ENCODE results near the gene RGS9. TPM values are rescaled to one million over a fixed set of nuclear protein-coding genes. Genes with fewer than 3 reads are reported as not detected.

RGS9 gene
- total RNA-seq, 1 experiment from 2014 or later, result 8.6 TPM

GRCh38 chr17:65270499-65271253, 133.5 kb downstream of the RGS9 start:
- ATAC-seq (no peak), DNase-seq (ENCODE audit: low read depth, low spot score) (no peak)
- no peak overlapping the region for H3K27ac ChIP-seq (ENCODE audit: low read depth, low read length)
- H3K27me3 ChIP-seq (ENCODE audit: insufficient read depth, low read length), result no peaks in the 10 kb centered on the region
- H3K9me2 ChIP-seq (ENCODE audit: insufficient read depth), result no peaks in the 10 kb centered on the region
- CTCF ChIA-PET, result no interaction called here
- H3K36me3 ChIP-seq (ENCODE audit: control insufficient read depth in 1 of 2, insufficient read depth in 2 of 2, low read length in 2 of 2), result no peaks in the 10 kb centered on the region
- no peak overlapping the region for H3K4me2 ChIP-seq (ENCODE audit: low read length)
- no peak overlapping the region for H2AFZ ChIP-seq (ENCODE audit: low read depth, low read length, poor library complexity, severe bottlenecking)
- TF ChIP-seq EZH2phosphoT487 (IDR thresholded peaks at IDR 0.05; ENCODE audit: borderline replicate concordance), result no peak
- no peak for TF ChIP-seq SIN3A (IDR thresholded peaks at IDR 0.05; ENCODE audit: low read depth)
- TF ChIP-seq ELF1 (IDR thresholded peaks at IDR 0.05; ENCODE audit: borderline replicate concordance, low read depth), result no peak
- no peak for TF ChIP-seq ZNF274 (IDR thresholded peaks at IDR 0.05; ENCODE audit: low read depth, low read length)
- no peak for TF ChIP-seq POLR2AphosphoS5 (IDR thresholded peaks at IDR 0.05; ENCODE audit: low read depth, low read length)
- TF ChIP-seq, protein P1, sequence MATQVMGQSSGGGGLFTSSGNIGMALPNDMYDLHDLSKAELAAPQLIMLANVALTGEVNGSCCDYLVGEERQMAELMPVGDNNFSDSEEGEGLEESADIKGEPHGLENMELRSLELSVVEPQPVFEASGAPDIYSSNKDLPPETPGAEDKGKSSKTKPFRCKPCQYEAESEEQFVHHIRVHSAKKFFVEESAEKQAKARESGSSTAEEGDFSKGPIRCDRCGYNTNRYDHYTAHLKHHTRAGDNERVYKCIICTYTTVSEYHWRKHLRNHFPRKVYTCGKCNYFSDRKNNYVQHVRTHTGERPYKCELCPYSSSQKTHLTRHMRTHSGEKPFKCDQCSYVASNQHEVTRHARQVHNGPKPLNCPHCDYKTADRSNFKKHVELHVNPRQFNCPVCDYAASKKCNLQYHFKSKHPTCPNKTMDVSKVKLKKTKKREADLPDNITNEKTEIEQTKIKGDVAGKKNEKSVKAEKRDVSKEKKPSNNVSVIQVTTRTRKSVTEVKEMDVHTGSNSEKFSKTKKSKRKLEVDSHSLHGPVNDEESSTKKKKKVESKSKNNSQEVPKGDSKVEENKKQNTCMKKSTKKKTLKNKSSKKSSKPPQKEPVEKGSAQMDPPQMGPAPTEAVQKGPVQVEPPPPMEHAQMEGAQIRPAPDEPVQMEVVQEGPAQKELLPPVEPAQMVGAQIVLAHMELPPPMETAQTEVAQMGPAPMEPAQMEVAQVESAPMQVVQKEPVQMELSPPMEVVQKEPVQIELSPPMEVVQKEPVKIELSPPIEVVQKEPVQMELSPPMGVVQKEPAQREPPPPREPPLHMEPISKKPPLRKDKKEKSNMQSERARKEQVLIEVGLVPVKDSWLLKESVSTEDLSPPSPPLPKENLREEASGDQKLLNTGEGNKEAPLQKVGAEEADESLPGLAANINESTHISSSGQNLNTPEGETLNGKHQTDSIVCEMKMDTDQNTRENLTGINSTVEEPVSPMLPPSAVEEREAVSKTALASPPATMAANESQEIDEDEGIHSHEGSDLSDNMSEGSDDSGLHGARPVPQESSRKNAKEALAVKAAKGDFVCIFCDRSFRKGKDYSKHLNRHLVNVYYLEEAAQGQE (IDR thresholded peaks at IDR 0.05; ENCODE audit: low read depth), result no peak
- TF ChIP-seq, protein P2, sequence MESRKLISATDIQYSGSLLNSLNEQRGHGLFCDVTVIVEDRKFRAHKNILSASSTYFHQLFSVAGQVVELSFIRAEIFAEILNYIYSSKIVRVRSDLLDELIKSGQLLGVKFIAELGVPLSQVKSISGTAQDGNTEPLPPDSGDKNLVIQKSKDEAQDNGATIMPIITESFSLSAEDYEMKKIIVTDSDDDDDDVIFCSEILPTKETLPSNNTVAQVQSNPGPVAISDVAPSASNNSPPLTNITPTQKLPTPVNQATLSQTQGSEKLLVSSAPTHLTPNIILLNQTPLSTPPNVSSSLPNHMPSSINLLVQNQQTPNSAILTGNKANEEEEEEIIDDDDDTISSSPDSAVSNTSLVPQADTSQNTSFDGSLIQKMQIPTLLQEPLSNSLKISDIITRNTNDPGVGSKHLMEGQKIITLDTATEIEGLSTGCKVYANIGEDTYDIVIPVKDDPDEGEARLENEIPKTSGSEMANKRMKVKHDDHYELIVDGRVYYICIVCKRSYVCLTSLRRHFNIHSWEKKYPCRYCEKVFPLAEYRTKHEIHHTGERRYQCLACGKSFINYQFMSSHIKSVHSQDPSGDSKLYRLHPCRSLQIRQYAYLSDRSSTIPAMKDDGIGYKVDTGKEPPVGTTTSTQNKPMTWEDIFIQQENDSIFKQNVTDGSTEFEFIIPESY (IDR thresholded peaks at IDR 0.05; ENCODE audit: extremely low read depth, insufficient replicate concordance, low read length), result no peak
- no peak for TF ChIP-seq CEBPB (IDR thresholded peaks at IDR 0.05; ENCODE audit: low read depth)
- no peak for TF ChIP-seq SP1 (IDR thresholded peaks at IDR 0.05; ENCODE audit: low read depth)
- TF ChIP-seq ZFX (IDR thresholded peaks at IDR 0.05), result no peak
- no peak for TF ChIP-seq CBX3 (IDR thresholded peaks at IDR 0.05; ENCODE audit: low read depth)
- TF ChIP-seq YY1 (IDR thresholded peaks at IDR 0.05; ENCODE audit: extremely low read depth, insufficient replicate concordance, low read depth, low read length), result no peak
- no peak for TF ChIP-seq TCF7L2 (IDR thresholded peaks at IDR 0.05; ENCODE audit: borderline replicate concordance, extremely low read depth, insufficient read depth, insufficient read length)
- no peak for TF ChIP-seq POLR2A (IDR thresholded peaks at IDR 0.05; ENCODE audit: borderline replicate concordance, extremely low read depth, insufficient read depth, insufficient read length)
- no peak for TF ChIP-seq SRF (IDR thresholded peaks at IDR 0.05; ENCODE audit: low read depth)
- TF ChIP-seq FOSL1 (IDR thresholded peaks at IDR 0.05; ENCODE audit: low read depth), result no peak
- no peak for TF ChIP-seq ATF3 (IDR thresholded peaks at IDR 0.05)
- TF ChIP-seq JUND (IDR thresholded peaks at IDR 0.05), result no peak
- TF ChIP-seq EZH2 (IDR thresholded peaks at IDR 0.05), result no peak
- H3K9me3 ChIP-seq (ENCODE audit: control insufficient read depth in 1 of 2, insufficient read depth in 1 of 2, low read depth in 1 of 2, low read length in 2 of 2), result no peaks in the 10 kb centered on the region
- H3K9ac ChIP-seq (ENCODE audit: low read length), result no peak overlapping the region
- no TSS peak for BruUV-seq (replicated peaks)
- POLR2A ChIA-PET, result no interaction called here
- RAD21 ChIA-PET (ENCODE audit: low non-redundant PET in 1 of 2, low total read pairs in 2 of 2, uncharacterized antibody in 2 of 2, unreplicated experiment in 2 of 2), result no interaction called here
- no peak overlapping the region for H3K4me3 ChIP-seq (replicated peaks in 1 of 2; ENCODE audit: low read depth in 1 of 2, low read length in 2 of 2)
- H3K4me1 ChIP-seq (ENCODE audit: control insufficient read depth in 1 of 2, insufficient read depth in 2 of 2, low read length in 2 of 2), result no peaks in the 10 kb centered on the region
- intact Hi-C loops (cut with micrococcal nuclease), result no loop called here
- no peaks in the 10 kb centered on the region for H4K20me1 ChIP-seq (ENCODE audit: insufficient read depth)
- H3K79me2 ChIP-seq (ENCODE audit: insufficient read depth, low read length), result no peaks in the 10 kb centered on the region
